SW 1271 (cell line): ENCODE measurements around the gene DCST2.

ENCODE experiments used
- DNase-seq, 2 experiments: peaks; one replicate each; lab custom pipeline; 2025; lab: John Stamatoyannopoulos, UW

Gene DCST2

DNA sequence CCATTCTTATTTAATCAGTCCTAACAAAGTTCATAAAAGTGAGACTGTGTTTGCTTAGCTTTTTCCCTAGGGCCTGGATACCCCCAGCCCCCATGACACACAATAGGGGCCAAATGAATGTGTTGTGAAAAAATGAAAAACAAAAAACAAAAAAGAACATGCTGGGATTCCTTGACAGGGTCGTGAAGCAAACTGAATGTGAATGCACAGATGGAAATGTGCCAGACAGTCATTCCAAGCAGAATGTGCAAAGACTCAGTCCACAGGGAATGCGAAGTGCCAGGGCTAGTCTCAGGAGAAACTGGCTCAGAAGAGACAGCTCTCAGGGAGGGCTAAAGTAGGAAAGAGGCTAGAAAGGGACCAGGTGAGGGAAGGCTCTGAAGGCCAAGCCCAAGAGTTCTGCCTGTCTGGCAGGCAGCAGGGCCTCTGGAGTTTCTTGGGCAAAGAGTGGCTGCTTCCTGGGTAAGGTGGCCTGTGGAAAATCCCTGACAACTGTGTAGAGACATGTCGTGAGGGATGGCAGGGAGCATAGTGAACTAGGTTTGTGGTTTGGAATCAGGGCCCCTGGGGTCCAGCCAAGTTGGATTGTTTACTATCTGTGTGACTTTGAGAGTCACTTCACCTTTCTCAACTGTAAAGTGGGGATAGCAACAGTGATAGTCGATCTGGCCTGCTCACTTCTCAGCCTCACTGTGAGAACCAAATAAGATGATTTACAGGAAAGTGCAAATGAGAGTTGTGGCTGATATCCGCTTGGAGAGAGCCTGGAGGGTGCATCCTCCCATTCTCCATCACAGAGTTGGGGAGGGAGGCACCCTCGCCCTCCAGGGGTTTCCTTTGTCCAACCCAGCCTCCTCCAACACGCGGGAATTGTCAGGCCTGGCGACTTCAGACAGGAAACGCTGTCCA, 16.3 kb upstream of the DCST2 start:
- DNase-seq, result no peak

DNA sequence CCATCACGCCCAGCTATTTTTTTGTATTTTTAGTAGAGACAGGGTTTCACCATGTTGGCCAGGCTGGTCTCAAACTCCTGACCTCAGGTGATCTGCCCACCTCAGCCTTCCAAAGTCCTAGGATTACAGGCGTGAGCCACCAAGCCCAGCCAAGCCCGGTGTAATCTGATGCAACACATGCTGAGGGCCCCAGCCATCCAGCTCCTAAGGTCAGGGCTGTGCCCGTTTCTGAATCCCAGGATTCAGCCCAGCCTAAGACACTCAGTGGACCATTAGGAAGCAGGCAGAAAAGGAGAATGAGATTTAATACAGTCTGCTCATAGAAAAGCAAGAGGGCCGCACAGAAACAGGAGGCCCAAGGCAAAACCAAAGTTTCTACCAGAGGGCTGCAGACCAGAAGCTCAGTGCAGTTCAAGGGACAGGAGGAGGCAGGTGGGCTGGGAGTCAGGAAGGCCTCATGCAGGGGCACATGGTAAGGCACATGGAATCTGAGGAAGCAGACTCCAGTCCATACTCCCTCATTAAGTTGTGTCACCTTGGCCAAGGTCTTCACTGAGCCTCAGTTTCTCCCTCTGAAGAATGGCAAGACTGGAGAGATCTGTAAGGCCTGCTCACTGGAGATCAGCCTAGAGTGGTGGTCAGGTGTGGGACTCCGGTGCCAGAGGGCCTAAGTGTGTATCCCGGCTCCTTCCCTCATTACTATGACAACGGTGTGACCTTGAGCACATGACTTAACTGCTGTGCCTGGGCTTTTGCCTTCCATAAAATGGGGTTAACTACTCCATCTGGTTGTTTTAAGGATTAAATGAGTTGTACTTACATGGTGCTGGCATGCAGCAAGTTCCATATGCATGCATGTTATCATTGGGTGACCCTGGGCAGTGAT, 15.1 kb upstream of the DCST2 start:
- DNase-seq, result no peak

DNA sequence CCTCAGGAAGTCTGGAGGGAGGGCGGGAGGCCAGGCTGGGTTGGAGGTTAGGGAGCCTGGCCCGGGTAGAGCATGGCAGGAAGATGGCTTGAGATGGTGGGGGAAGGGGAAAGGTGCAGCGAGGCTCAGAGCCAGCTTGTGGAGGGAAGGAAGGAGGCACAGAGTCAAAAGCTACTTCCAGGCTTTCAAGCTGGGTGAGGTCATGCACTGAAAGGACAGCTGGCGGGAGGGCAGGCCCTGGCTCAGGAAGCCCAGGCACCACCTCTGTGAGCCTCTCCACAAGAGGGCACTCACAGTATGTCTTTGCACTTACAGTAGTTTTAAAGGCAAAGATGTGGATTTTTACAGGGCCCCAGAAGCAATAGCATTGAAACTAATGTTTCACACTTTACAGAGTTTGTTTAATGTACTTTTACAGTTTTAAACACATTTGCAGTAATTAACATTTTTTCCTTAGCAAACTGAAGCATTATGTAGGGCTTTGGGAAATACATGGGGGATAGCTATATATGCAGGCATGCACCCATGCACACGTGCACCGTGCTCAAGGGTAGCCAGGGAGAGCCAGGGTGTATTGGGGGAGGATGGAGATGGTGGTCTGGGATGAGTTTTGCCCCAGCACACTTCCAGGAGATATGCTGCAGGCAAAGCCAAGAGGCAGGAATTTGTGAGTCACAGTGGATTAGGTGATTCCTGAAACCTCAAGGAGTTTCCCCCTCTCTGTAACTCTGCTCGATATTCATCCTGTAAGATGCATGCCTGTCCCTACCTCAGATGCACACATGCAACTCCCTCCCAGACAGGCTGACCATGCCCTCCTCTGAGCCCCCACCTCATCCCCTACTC, 11.5 kb upstream of the DCST2 start:
- peak in 1 of 2 experiments; percentile 53 for DNase-seq

DNA sequence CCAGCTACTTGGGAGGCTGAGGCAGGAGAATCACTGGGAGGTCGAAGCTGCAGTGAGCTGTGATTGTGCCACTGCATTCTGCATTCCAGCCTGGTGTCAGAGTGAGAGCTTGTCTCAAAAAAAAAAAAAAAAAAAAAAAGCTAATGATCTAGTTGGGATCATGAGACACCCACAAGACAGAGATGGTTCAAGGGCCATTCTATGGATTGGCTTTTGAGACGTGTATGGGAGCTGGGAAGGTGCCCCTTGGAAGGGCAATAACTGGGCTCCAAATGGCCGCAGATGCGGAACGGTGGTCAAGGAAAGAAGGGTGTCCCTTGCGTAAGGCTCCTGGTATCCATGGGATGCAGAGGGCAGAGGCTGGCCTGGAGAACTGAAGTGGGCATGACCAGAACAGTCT, 10.8 kb upstream of the DCST2 start:
- no peak for DNase-seq

DNA sequence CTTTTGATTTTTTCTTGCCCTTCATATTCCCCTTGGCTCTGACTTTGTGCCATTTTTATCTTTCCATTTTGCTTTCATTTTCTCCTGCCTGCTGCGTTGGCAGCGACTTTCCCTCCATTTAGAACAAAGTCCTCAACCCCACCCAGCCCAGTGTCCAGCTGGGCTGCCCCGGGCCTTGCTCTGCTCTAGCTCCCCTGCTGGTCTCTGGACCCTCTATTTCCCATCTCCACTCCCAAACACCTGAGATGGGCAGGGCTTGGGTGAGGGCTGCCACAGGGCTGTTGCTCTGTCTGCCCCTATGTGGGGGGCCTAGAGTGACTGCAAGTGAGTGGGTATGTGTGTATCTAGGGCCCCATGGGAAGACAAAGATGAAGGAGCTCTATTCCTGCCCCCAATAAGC, 10.2 kb upstream of the DCST2 start:
- no peak for DNase-seq

DNA sequence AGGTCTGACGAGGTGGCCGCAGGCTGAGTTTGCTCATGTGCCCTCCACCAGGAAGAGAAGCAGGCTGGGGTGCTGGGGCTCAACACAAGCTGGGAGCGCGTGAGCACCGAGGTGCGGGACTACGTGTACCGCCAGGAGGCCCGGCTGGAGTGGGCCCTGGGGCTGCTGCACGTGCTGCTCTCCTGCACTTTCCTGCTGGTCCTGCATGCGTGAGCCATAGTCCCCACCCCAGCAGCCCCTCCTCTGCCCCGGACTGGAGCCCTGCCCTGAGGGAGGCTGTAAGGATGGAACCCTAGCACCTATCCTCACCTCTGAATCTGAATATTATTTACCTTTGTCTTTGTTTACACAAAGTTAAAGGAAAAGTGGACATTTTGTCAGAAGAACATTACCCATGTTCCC, 9.7 kb upstream of the DCST2 start:
- DNase-seq, result no peak

DNA sequence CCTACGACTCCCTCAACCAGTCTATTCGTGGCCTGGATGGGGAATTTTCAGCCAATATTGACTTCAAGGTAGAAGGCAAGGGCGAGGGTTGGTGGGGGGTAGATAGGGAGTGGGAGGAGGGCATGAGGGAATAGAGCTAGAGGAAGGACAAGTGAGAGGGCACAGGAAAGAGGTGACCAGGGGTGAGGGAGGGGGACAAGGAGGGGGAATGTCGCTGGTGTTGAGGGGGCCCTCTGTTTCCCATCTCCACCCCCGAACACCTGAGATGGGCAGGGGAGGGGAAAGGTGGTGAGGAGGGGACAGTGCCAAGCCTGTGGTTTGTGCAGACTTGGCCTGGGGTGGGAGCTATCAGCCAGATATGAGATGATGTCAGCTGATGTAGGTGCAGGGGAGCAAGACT, 9.2 kb upstream of the DCST2 start:
- DNase-seq, result no peak

DNA sequence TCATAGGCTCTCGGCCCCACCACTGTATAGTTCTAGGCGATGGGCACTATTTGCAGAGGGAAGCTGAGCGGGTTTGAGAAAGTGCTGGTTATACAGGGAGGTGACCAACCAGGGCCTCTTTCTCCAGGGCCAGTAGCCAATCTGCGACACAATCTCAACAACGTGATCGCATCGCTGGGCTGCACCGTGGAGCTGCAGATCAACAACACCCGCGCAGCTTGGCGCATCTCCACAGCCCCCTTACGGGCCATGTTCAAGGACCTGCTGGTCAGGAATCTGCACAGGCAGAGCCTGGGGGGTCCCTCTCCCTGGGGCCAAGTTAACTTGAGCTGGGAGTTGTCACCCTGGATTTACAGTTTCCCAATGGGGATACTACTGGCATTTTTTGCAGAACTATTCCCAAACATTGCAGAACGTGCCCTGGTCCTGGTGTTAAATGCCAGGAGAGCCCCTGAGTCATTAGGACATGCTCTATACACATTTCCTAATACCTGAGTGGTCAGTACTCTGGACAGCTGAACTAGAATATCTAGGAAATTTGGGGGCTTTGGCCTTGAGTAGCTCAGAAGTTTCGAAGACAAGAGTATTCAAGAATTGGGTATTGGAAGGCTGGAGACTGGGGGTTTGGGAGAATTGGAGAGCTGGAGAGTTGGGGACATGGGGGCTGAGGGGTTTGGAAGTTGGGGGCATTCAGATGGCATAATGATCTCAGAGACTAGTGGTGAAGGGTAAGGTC, 6.9 kb upstream of the DCST2 start:
- DNase-seq, result no peak

DNA sequence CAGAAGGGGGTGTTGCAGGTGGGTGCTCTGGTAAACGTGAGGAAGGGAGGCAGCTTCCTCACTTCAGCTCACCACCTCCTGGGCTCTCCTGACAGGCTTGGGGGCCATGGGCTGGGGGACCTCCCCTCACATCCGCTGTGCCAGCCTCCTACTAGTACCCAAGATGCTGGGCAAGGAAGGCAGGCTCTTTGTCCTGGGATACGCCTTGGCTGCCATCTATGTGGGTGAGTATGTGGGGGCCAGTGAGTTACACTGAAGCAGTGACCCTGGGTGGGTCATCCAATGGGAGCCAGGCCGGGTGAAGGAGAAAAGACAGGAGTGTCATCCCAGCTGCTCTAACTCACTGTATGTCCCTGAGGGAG, 5.7 kb upstream of the DCST2 start:
- DNase-seq, result no peak

DNA sequence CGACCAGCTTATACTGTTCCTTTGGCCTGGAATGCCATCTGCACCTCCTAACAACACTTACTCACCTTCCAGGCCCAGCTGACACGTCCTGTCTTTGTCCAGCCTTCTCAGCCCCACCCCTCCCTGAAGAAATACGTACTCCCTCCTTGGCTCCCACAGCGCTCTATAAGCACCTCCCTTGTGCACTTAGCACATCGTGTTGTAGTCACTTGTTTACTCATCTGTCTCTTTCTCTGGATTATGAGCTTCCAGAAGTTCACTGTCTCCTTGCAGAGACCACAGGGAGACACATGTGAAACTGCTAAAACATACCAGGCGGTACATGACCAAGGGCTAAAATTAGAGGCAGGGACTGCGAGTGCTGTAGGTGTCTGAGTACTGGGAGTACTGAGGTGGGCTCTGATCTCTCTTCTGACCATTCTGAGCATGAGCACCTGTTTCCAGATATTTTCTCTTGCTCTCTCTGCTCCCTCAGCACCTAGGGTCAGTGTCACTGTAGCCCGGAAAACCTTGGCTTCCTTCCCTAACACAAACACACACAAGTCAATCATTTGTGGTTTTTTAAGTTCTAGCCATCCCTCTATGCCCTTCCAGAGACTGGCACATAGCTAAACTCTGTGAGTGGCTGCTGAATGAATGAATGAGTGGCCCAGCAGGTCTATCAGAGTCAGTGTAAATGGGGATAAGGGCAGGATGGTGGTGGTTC, 5.2 kb upstream of the DCST2 start:
- DNase-seq, result no peak

DNA sequence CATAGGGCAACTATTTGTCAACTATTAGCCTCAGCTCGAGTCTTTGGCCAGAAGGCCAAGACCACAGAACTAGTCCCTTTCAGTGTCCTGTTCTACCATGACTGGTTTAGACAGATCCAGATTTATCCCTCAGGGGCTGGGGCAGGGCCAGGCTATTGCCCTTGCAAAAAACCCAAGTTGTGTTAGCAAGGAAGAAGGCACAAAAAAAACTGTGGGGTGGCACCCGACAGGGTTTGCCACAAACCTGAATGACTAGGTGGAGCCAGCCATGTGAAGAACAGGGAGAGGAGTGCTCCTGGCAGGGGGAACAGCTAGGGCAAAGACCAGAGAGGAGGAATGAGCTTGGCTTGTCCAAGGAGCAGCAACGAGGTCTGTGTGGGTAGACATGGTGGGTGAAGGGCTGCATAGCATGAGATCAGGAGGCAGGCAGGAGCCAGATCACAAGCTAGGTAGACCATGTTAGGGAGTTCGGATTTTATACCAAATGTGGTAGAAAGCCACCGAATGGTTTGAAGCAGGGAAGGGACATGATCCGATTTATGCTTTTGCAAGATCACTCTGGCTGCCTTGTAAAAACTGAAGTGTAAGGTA, 4.4 kb upstream of the DCST2 start:
- no peak for DNase-seq

DNA sequence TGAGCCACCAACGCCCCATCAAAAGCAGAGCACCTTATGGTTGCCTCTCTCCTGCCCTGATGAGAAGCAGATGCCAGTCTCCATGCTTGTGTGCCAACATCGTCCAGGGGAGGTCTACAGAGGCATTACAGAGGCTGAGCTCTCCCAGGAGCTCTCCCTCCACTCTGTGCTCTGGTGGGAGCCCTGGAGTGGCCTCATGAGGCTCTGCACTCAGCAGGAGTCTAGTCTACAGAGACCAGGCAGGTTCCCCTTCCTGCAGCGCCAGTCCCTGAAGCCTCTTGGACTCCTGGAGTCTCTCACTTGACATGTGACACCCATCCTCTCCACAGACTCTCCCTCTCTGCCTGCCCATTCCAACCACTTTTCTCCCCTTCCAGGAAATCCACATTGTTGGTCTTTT, 3.5 kb upstream of the DCST2 start:
- DNase-seq, result no peak

DNA sequence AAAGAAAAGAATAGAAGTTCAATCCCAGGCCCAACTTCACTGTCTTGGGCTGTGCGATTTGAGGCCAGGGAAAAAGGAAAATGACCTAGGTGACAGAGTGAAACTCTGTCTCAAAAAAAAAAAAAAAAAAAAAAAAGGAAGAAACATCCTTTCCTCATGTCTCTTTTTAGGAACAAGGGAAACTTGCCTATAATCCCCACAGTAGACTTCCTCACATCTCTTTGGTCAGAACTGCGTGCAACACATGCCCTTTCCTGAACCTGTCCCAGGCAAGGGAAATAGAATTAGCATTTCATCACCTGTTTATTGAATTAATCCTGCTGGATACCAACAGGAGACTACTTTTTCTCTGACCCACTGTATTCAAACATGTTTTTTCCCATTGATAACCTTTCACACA, 2.4 kb upstream of the DCST2 start:
- DNase-seq, result no peak

DNA sequence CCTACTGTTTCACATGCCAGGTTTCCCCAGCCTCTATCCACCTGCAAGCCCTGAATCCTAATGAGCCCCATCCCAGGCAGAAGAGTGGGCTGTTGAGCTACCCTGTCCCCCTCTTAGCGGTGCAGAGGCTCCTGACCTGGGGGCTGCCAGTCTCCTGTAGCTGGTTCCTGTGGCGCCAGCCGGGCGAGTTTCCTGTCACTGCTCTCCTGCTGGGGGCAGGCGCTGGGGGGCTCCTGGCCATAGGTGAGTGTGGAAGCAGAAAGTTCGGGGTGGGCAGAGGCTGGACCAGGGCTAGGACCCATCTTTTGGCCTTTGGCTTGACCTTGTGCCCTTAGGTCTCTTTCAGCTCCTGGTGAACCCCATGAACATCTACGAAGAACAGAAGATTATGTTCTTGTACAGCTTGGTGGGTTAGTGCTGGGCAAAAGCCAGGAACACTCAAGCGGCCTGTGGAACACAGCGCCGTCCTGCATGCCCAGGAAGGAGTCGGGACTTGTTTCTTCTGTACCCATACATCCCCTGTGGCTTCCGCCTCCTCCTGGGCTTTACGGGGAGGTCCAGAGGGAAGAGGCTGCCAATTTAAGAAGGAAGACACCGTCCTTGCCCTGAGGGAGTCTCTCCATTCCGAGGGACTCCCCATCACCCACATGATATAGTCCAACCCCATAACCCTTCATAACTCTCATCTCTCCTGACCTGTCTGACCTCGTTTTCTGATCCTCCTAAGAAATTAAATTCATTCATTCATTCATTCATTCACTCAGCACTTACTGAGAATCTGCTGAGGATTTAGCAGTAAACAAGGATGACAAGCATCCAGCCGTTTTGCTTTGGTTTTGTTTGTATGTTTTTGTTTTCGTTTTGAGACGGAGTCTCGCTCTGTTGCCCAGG, 982 bp upstream of the DCST2 start:
- no peak for DNase-seq

DNA sequence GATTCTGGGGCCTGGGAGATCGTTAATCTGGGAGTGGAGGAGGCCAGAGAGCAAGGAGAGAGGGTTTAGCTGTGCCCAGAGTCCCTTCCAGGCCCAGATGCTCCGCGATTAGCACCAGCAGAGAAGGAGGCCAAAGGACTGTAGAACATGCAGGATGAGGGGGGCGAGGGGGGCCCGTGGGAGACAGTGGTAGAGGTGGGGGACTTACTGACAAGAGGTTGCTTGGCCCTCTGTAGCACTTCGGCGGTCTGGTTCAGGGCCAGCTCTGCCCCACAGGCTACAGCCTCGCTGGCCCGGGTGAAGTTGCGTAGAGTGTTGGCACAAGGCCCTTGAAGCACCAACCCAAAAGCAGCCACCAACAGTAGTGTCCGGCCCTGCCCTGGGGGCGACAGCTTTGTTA, 695 bp downstream of the DCST2 start:
- DNase-seq, result no peak

DNA sequence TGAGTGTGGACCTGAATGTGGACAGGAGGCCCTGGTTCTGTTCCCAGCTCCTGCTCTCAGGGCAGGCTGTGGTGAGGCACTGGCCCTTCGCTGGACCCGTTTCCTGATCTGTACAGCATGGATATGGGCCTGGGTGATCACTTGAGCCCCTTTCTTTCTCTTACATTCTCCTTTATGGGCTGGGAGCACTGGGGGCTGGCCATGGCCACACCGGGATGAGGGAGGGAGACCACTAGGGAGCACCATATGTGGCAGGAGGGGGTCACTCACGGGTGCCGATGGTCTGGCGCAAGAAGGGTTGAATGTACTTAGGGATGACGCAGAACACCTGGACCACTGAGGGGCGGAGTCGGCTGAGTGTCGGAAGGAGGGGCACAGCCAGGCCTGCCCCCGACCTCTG, 2.7 kb downstream of the DCST2 start:
- DNase-seq, result no peak

DNA sequence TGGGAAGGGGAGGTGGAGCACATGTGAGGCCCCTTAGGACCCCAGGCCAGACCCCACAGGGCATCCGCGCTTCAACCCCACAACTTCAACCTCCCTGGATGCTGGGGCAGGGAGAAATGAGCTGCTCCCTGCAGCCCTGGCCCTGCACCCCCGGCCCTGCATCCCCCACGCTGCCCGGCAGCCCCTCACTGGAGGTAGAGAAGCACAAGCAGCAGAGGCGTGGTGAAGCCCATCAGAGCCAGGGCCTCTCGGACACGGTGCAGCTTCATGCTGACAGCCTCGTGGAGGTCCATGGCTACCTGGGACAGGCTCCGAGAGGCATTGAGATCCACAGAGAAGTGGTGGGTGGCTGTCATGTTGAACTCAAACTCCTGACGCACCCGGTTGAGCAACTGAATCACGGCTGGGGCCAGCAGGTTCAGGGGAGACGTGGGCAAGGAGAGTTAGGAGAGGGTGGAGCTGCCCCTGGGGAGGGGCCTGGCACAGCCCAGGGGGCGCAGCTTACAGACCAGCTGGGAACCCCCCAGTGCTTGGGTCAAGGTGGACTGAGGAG, 3.3 kb downstream of the DCST2 start:
- DNase-seq, result no peak

DNA sequence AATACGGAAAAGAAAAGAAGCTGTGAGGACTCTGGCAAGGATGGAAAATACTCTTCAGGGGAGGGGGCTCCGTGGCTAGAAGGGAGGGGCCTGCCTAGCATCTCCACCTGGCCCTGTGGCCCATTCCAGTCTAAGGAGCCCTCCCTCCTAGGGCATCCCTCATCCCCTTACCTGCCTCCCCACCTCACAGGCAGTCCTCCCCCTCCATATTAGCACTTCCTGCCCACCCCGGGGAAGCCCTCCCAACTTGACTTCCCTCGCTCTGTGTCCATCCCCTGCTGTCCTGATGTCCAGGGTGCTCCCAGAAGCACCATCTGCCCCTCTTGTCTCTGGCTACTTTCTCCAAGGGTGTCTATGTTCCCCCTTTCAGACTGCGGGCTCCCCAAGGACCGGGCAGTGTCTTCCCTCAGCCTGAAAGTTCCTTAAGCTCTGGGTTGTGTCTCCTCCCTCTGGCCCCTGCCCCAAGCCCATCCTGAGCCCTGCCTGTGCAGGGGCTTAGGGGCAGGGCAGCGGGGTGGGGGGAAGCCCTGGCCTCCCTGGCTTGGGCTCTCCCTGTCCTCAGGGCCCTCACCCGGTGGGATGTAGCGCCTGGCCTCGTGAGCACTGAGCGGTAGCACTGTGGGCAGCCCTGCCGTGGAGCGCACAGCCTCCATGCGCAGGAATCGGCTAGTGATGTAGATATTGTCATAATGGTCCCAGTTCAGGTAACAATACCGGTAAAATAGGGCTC, 3.9 kb downstream of the DCST2 start:
- no peak for DNase-seq

DNA sequence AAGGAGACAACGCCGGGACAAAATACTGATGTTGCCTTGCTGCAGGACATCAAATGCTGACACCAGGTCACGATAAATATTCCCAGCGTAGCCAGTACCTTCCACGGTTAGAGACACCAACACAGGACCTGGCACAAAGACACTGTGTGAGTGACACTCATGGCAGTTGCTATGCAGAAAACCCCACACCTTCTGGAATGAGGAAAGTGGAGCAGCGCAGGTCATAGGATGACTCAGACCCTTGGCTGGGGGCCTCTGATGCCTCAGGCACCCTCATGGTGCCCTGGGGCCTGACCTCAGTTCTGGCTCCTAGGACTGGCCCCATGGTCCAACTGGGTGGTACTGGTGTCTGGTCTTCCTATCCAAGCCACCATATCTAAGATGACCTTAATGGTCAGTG, 7.0 kb downstream of the DCST2 start:
- no peak for DNase-seq
